T-helper 1 cell (primary cell): ENCODE measurements around the gene CLEC4A.
"Not testable (repeated sequence)": the region's sequence is repeated elsewhere in the genome, so short reads cannot be mapped to it uniquely, and the experiment has no call there.

Experiments
- DNase-seq, 5 donors: peaks; one replicate each; pipeline ENCODE4 v3.0.0-alpha.2; 2012 to 2020
- total RNA-seq, 4 donors: gene quantifications; one replicate each; lab custom pipeline; 2026; lab: John Stamatoyannopoulos, UW

CLEC4A gene
- 0 to 0.54 (median 0.19) reads per million in 4 donors for total RNA-seq

GRCh38 chr12:8123124-8123912 is at the start of gene CLEC4A:
TSS of gene CLEC4A (plus strand) at chr12:8123617. CDS start at chr12:8123879, 262 bp downstream.
- no peak for DNase-seq

GRCh38 chr12:8075935-8076334 is 47.5 kb upstream of the CLEC4A start:
- DNase-seq = no peak

- DNase-seq = no peak
These were observed 47.1 kb upstream of the CLEC4A start for GRCh38 chr12:8076366-8076765.

- DNase-seq = no peak
These were observed 46.2 kb upstream of the CLEC4A start for GRCh38 chr12:8077207-8077606.

GRCh38 chr12:8078398-8078797 is 45.0 kb upstream of the CLEC4A start:
- peak; percentile 41 to 63 (median 55) for DNase-seq

GRCh38 chr12:8078916-8079315 is 44.5 kb upstream of the CLEC4A start:
- no peak for DNase-seq

- no peak for DNase-seq
These were observed 43.3 kb upstream of the CLEC4A start for GRCh38 chr12:8080120-8080519.

GRCh38 chr12:8081251-8081920 is 42.0 kb upstream of the CLEC4A start:
- DNase-seq = peak in 2 of 5 donors; percentile 16 to 29

- DNase-seq = no peak
These were observed 40.7 kb upstream of the CLEC4A start for GRCh38 chr12:8082808-8083100.

- peak in 1 of 5 donors; percentile 5 for DNase-seq
These were observed 39.1 kb upstream of the CLEC4A start for GRCh38 chr12:8084351-8084750.

GRCh38 chr12:8087666-8088065 is 35.8 kb upstream of the CLEC4A start:
- peak in 1 of 5 donors; percentile 15 for DNase-seq

GRCh38 chr12:8088574-8088973 is 34.8 kb upstream of the CLEC4A start:
- DNase-seq = peak in 4 of 5 donors; percentile 13 to 62 (median 28)

- DNase-seq = not testable (repeated sequence)
These were observed 34.1 kb upstream of the CLEC4A start for GRCh38 chr12:8089277-8089676.

GRCh38 chr12:8089716-8090115 is 33.7 kb upstream of the CLEC4A start:
- no peak for DNase-seq

- DNase-seq = no peak
These were observed 30.1 kb upstream of the CLEC4A start for GRCh38 chr12:8093291-8093690.

- no peak for DNase-seq
These were observed 27.0 kb upstream of the CLEC4A start for GRCh38 chr12:8096281-8096915.

GRCh38 chr12:8099235-8099634 is 24.2 kb upstream of the CLEC4A start:
- no peak for DNase-seq

GRCh38 chr12:8108808-8109398 is 14.5 kb upstream of the CLEC4A start:
- DNase-seq = peak; percentile 51 to 70 (median 63)

GRCh38 chr12:8113117-8113516 is 10.3 kb upstream of the CLEC4A start:
- not testable (repeated sequence) for DNase-seq

- no peak for DNase-seq
These were observed 3.2 kb upstream of the CLEC4A start for GRCh38 chr12:8120072-8120713.

GRCh38 chr12:8127138-8127537 is 3.7 kb downstream of the CLEC4A start:
- peak in 2 of 5 donors; percentile 8 to 15 for DNase-seq

- DNase-seq = not testable (repeated sequence)
These were observed 10.4 kb downstream of the CLEC4A start for GRCh38 chr12:8133636-8134397.
